LNCaP clone FGC (cell line): ENCODE measurements around the gene ZMYM2.

Experiments used
- DNase-seq: peaks from one replicate; pipeline ENCODE4 v3.0.0-alpha.2; 2011; ENCODE audit warnings: low read depth
- H3K4me3 ChIP-seq: 2 replicates; pipeline ENCODE4 v1.5.1; 2011; ENCODE audit warnings: mild to moderate bottlenecking, low read depth, low read length, control low read depth
- TF ChIP-seq, protein P1 (sequence below): IDR thresholded peaks from 2 replicates; pipeline ENCODE4 v1.5.1; 2012; ENCODE audit warnings: mild to moderate bottlenecking; ENCODE audit not compliant: control insufficient read depth, insufficient read depth; ENCODE audit errors: extremely low read depth

ZMYM2 gene

DNA sequence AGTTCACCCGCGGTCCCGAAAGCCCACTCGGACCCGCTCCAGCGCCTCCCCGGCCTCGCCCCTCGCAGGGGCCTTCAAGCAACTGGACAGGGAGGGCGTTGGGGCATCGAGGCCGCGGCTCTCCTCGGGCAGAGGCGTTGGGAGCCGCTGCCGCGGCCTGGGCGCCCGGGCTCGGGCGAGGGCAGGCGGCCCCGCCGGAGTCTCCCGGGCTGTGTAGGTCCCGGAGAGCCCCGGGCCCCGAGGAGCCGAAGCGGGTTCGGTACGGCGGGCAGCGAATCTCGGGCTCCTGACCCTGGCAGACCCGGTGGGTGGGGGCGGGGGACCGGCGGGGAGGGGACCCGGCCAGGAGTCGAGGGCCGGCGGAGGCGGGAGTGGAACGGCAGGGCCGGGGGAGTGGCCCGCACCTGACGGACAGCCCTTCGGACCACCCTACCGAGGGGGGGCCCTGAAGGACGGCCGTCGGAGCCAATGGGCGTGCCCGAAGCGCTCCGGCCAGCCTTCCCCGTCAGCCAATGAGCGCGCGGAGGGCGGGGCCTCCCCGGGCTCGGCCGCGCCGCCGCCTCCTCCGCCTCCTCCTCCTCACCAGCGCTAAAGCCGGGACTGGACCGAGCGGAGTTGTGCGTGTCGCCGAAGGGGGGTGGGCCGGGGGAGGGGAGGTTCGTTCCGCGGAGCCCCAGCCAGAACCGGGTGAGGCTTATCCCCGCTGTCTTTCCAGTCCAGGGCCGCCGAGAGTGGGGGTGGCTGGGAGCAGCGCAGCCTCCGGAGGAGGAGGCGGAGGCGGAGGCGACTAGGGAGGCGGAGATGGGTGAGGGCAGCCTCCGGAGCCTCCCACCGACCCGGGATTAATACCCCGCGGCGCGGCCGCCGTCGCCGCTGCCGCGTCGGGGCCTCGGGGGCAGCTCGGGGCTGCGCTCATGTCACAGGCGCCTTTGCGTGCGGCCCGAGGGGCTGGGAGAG, at the start of gene ZMYM2:
Gene ZMYM2, plus strand, starts transcription at position 573 of the 957 bp plus-strand sequence. CDS start 34,346 bp downstream, outside the sequence.
- H3K4me3 ChIP-seq = peak within 1 kb of the TSS; percentile 91
- TF ChIP-seq, protein P1, sequence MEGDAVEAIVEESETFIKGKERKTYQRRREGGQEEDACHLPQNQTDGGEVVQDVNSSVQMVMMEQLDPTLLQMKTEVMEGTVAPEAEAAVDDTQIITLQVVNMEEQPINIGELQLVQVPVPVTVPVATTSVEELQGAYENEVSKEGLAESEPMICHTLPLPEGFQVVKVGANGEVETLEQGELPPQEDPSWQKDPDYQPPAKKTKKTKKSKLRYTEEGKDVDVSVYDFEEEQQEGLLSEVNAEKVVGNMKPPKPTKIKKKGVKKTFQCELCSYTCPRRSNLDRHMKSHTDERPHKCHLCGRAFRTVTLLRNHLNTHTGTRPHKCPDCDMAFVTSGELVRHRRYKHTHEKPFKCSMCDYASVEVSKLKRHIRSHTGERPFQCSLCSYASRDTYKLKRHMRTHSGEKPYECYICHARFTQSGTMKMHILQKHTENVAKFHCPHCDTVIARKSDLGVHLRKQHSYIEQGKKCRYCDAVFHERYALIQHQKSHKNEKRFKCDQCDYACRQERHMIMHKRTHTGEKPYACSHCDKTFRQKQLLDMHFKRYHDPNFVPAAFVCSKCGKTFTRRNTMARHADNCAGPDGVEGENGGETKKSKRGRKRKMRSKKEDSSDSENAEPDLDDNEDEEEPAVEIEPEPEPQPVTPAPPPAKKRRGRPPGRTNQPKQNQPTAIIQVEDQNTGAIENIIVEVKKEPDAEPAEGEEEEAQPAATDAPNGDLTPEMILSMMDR = no peak
- peak; percentile 85 for DNase-seq

DNA sequence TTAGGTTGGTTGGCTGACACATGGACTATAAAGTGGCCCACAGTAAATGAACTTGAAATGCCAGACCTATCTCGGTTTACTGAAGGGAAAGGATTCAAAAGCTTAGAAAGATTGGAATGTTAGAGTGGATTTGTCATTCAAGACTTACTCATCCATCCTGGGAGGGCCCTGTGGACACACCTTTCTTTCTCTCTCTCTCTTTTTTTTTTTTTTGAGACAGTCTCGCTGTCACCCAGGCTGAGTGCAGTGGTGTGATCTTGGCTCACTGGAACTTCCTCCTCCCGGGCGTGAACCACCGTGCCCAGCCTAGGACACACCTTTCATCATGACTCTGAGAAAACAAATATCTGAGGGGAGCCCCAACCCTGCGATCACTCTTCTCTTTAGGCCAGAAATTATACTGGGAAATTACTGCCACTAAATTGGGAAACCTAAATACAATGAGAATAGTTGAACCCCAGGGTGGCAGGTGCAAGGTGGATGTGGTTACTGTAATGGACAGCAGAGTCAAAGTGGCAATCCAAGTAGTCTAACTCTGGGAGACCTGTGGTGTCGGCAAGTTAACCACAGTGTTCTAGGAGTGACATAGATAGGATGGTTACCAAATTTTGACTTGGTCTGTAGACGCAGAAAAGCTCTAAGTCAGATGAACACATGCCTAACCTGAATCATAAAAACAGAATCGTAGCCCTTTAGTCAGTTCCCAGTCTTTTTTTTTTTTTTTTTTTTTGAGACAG, 48.0 kb upstream of the ZMYM2 start:
- DNase-seq = no peak
- no peak overlapping the region for H3K4me3 ChIP-seq
- TF ChIP-seq, protein P1 = no peak

DNA sequence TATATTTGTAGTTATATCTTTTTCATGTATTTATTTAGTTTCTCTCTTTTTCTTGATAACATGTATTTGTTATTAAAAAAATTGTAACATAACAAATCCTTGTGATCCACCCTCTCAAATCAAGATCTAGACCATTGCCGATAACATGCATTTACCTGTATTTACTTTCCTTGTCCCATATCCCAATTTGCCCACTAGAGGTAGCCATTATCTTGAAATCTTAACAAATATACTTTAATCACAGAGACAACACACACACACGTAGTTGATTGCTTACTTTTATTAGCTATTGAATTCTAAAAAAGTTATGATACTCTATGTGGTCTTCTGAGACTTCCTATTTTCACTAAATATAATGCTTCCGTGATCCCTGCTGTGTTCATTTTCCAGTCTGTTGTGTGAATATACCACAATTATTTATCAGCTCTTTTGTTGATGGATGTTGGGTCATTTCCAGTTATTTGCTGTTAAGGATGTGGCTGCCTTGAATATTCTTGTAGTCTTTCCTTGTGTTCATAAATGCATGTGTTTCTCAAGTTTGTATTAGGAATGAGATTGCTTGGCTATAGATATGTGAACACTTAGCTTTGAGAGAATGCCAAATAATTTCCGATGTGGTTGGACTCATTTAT, 31.3 kb upstream of the ZMYM2 start:
- TF ChIP-seq, protein P1 = peak; percentile 46
- H3K4me3 ChIP-seq = no peak overlapping the region

DNA sequence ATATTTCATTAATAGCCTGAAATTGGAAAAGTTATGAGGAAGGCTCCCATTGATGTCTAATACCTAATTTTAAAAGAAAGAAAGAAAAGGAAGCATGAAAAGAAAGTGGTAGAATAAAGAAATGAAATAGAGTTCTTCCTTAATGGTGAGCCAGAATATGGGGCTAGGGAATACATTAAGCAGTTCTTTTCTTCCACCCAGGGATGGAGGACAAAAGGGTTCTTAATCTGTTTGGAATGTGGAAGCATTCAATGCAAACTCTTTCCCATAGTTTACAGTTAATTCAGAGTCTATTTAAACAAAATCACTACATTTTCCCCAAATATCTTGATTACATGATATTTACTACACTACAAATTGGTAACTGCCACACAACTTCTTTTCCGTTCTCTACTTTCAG, 18.4 kb upstream of the ZMYM2 start:
- TF ChIP-seq, protein P1 = no peak
- no peak overlapping the region for H3K4me3 ChIP-seq
- no peak for DNase-seq

More for the DNA sequence above, 31.3 kb upstream of the ZMYM2 start:
- peak; percentile 31 for DNase-seq

DNA sequence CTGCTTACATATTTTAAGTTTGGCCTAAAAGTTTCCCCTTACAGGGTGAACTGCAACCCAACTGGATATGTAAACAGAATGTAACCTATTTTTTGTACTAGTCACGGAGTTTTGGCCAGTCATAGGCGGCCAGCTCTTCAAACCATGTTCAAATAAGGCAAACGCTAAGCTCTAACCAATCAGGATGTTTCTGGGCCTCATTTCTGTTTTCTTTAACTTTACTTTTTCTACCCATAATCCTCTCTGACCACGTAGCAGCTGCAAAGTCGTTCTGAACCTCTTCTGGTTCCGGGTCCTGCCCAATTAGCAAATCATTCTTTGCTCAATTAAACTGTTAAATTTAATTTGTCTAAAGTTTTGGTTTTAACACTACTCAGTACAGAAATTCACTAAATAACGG, 8.2 kb upstream of the ZMYM2 start:
- TF ChIP-seq, protein P1 = no peak
- DNase-seq = no peak

DNA sequence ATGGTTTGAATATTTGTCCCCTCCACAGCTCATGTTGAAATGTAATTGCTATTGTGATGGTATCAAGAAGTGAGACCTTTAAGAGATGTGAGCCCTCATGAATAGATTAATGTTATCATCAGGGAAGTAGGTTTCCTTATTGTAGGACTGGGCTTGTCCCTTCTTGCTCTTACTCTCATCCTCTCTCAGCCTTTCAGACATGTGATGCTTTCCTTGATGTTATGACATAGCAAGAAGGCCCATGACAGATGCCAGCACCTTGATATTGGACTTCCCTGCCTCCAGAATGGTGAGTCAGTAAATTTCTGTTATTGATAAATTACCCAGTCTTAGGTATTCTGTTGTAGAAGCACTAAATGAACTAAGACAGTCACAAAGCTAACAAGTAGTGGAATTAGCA, 5.7 kb upstream of the ZMYM2 start:
- no peak overlapping the region for H3K4me3 ChIP-seq
- DNase-seq = no peak
- TF ChIP-seq, protein P1 = no peak

More for the DNA sequence above, 8.2 kb upstream of the ZMYM2 start:
- H3K4me3 ChIP-seq = no peak overlapping the region
